ENCODE measurements around the gene OR7C2. TPM values are rescaled to one million over a fixed set of nuclear protein-coding genes. Genes with fewer than 3 reads are reported as not detected.

The OR7C2 gene
- total RNA-seq (2014; rRNA removed; shearing (Covaris generic); ENCODE audit: low replicate concordance): not detected in 2 replicates

DNA sequence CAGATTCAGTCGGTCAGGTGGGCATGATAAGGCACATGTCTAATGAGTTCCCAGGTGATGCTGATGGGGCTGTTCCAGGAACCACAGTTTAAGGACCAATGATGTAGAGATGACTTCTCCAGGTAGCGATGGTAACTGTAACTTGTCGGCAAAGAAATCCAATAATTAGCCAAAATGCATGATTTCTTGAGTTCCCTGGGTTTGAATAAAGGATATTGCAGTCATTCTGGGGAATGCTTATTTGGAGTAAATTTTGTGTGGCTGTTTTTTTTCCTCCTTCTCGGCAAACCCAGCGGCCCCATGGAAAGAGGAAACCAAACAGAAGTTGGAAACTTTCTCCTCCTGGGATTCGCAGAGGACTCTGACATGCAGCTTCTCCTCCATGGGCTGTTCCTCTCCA is at the start of gene OR7C2:
TSS of gene OR7C2 (plus strand) at position 301 of the 400 bp plus-strand sequence. CDS start at position 301, 0 bp downstream.
- Histone ChIP-seq H3K36me3 (ENCODE audit: insufficient read depth, low read length) (no peaks in the 10 kb centered on the region), H3K9me3 (ENCODE audit: low read length) (no peaks in the 10 kb centered on the region), H4K20me1 (ENCODE audit: insufficient read depth, low read depth, low read length) (no peaks in the 10 kb centered on the region), H3K27me3 (ENCODE audit: low read length) (no peaks in the 10 kb centered on the region), H3K9ac (ENCODE audit: low read length) (no peak within 1 kb of the TSS), H3K4me1 (ENCODE audit: low read length) (no peaks in the 10 kb centered on the region), H3K4me2 (ENCODE audit: low read depth, low read length, poor library complexity, severe bottlenecking) (no peak within 1 kb of the TSS), H2AFZ (ENCODE audit: low read length) (no peak within 1 kb of the TSS), H3K79me2 (ENCODE audit: low read length) (no peaks in the 10 kb centered on the region), H3K4me3 (ENCODE audit: low read length) (no peak within 1 kb of the TSS), H3K27ac (ENCODE audit: low read length) (no peak within 1 kb of the TSS), H3K9me2 (replicated peaks; ENCODE audit: insufficient read depth, low read length) (no peaks in the 10 kb centered on the region)
- no peak for DNase-seq

DNA sequence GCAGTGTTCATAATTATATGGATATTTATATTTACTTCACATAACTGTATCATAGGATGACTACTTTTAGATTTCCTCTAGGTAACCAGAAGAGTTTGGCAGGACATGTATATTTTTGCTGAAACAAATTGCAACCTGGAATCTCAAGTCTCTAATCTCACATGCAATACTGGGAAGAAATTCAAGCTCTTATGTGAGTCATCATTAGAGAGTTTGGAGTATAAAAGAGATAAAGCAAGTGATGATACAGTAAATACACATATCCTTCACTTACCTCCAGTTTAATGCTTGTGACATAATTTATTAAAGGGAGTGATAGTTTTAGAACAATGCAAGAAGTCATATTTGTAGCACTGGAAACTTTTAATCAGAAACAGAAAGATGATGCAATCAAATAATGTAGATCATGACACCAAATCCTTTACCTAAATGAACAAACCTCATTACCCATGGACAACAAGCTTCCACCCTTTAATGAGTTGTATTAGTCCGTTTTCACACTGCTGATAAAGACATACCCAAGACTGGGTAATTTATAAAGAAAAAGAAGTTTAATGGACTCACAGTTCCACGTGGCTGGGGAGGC is 39.5 kb upstream of the OR7C2 start:
- Histone ChIP-seq H3K9me2 (replicated peaks; ENCODE audit: insufficient read depth, low read length) (no peaks in the 10 kb centered on the region), H3K9ac (ENCODE audit: low read length) (no peak overlapping the region), H3K4me3 (ENCODE audit: low read length) (no peak overlapping the region), H4K20me1 (ENCODE audit: insufficient read depth, low read depth, low read length) (no peaks in the 10 kb centered on the region), H3K9me3 (ENCODE audit: low read length) (no peaks in the 10 kb centered on the region), H3K36me3 (ENCODE audit: insufficient read depth, low read length) (no peaks in the 10 kb centered on the region), H2AFZ (ENCODE audit: low read length) (no peak overlapping the region), H3K27ac (ENCODE audit: low read length) (no peak overlapping the region), H3K27me3 (ENCODE audit: low read length) (no peaks in the 10 kb centered on the region), H3K4me2 (ENCODE audit: low read depth, low read length, poor library complexity, severe bottlenecking) (no peak overlapping the region), H3K4me1 (ENCODE audit: low read length) (no peaks in the 10 kb centered on the region), H3K79me2 (ENCODE audit: low read length) (no peaks in the 10 kb centered on the region)
- peak; percentile 10 for DNase-seq

DNA sequence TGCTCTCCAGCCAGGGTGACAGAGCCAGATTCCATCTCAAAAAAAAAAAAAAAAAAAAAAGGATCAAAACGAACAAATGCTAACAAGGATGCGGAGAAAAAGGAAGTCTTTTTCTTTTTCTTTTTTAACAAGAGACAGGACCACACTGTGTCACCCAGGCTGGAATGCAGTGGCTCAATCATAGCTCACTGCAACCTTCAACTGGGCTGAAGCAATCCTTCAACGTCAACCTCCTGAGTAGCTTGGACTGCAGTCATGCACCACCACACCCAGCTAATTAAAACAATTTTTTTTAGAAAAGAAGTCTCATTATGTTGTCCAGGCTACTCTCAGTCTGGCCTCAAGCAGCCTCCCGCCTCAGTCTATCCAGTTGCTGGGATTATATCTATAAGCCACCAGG is 34.6 kb upstream of the OR7C2 start:
- no peaks in the 10 kb centered on the region for H3K27me3 ChIP-seq (ENCODE audit: low read length)
- H3K4me1 ChIP-seq (ENCODE audit: low read length): no peaks in the 10 kb centered on the region
- H3K9ac ChIP-seq (ENCODE audit: low read length): no peak overlapping the region
- peak; percentile 11 for DNase-seq
- no peaks in the 10 kb centered on the region for H3K36me3 ChIP-seq (ENCODE audit: insufficient read depth, low read length)
- H3K9me2 ChIP-seq (replicated peaks; ENCODE audit: insufficient read depth, low read length): no peaks in the 10 kb centered on the region
- no peaks in the 10 kb centered on the region for H3K79me2 ChIP-seq (ENCODE audit: low read length)
- no peaks in the 10 kb centered on the region for H3K9me3 ChIP-seq (ENCODE audit: low read length)
- no peak overlapping the region for H3K27ac ChIP-seq (ENCODE audit: low read length)
- no peak overlapping the region for H2AFZ ChIP-seq (ENCODE audit: low read length)
- no peak overlapping the region for H3K4me3 ChIP-seq (ENCODE audit: low read length)
- H4K20me1 ChIP-seq (ENCODE audit: insufficient read depth, low read depth, low read length): no peaks in the 10 kb centered on the region
- H3K4me2 ChIP-seq (ENCODE audit: low read depth, low read length, poor library complexity, severe bottlenecking): no peak overlapping the region

DNA sequence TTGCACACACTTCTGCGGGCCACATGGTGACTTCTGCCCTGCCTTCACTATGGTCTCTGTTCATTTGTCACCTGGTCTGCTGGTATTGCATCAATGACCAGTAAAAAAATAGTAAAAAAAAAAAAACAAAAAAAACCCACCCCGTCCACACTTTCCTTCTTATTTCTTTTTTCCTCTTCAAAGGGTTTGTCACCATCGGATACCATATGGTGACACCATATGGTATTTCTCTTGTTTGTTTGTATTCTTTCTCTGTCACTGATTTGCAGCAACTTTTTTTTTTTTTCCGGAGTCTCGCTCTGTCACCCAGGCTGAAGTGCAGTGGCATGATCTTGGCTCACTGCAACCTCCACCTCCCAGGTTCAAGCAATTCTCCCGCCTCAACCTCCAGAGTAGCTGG is 26.2 kb upstream of the OR7C2 start:
- no peaks in the 10 kb centered on the region for H3K9me2 ChIP-seq (replicated peaks; ENCODE audit: insufficient read depth, low read length)
- no peaks in the 10 kb centered on the region for H3K4me1 ChIP-seq (ENCODE audit: low read length)
- no peaks in the 10 kb centered on the region for H4K20me1 ChIP-seq (ENCODE audit: insufficient read depth, low read depth, low read length)
- H3K9me3 ChIP-seq (ENCODE audit: low read length): no peaks in the 10 kb centered on the region; the same call in 1 of the 2 replicates
- H3K4me2 ChIP-seq (ENCODE audit: low read depth, low read length, poor library complexity, severe bottlenecking): no peak overlapping the region
- H3K79me2 ChIP-seq (ENCODE audit: low read length): no peaks in the 10 kb centered on the region
- H3K9ac ChIP-seq (ENCODE audit: low read length): no peak overlapping the region
- no peak overlapping the region for H3K4me3 ChIP-seq (ENCODE audit: low read length)
- no peaks in the 10 kb centered on the region for H3K27me3 ChIP-seq (ENCODE audit: low read length)
- no peak overlapping the region for H2AFZ ChIP-seq (ENCODE audit: low read length)
- no peaks in the 10 kb centered on the region for H3K36me3 ChIP-seq (ENCODE audit: insufficient read depth, low read length)
- no peak overlapping the region for H3K27ac ChIP-seq (ENCODE audit: low read length)
- no peak for DNase-seq

DNA sequence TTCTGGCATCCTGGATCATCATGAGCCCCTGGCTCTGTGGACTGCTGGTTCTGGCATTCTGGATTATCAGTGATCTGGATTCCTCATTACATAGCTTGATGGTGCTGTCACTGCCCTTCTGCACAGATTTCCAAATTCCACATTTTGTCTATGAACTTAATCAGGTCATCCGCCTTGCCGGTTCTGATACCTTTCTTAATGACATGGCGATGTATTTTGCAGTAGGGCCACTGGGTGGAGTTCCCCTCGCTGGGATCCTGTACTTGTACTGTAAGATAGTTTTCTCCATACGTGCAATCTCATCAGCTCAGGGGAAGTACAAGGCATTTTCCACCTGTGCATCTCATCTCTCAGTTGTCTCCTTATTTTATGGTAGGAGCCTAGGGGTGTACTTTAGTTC is 24.4 kb upstream of the OR7C2 start:
- H3K27ac ChIP-seq (ENCODE audit: low read length): no peak overlapping the region
- no peak overlapping the region for H2AFZ ChIP-seq (ENCODE audit: low read length)
- no peaks in the 10 kb centered on the region for H3K79me2 ChIP-seq (ENCODE audit: low read length)
- H3K9ac ChIP-seq (ENCODE audit: low read length): no peak overlapping the region
- no peaks in the 10 kb centered on the region for H3K27me3 ChIP-seq (ENCODE audit: low read length)
- no peak overlapping the region for H3K4me2 ChIP-seq (ENCODE audit: low read depth, low read length, poor library complexity, severe bottlenecking)
- DNase-seq: peak; percentile 50
- H3K4me3 ChIP-seq (ENCODE audit: low read length): no peak overlapping the region
- no peaks in the 10 kb centered on the region; the same call in 1 of the 2 replicates for H3K9me3 ChIP-seq (ENCODE audit: low read length)
- H3K36me3 ChIP-seq (ENCODE audit: insufficient read depth, low read length): no peaks in the 10 kb centered on the region
- H4K20me1 ChIP-seq (ENCODE audit: insufficient read depth, low read depth, low read length): no peaks in the 10 kb centered on the region
- H3K9me2 ChIP-seq (replicated peaks; ENCODE audit: insufficient read depth, low read length): no peaks in the 10 kb centered on the region
- H3K4me1 ChIP-seq (ENCODE audit: low read length): no peaks in the 10 kb centered on the region

DNA sequence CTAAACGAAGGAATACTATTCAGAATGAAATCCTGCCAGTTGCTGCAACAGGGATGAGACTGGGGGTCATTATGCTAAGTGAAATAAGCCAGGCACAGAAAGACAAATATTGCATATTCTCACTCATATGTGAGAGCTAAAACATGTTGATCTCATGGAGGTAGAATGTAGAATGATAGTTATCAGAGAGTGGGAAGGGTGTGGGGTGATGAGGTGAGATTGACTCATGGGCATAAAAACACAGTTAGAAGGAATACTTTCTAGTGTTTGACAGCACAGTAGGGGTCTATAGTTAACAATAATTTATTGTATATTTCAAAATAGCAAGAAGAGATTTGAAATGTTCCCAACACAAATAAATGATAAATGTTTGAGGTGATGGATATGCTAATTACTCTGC is 7.8 kb upstream of the OR7C2 start:
- Histone ChIP-seq H3K4me1 (ENCODE audit: low read length) (no peaks in the 10 kb centered on the region), H2AFZ (ENCODE audit: low read length) (no peak overlapping the region), H3K27ac (ENCODE audit: low read length) (no peak overlapping the region), H3K36me3 (ENCODE audit: insufficient read depth, low read length) (no peaks in the 10 kb centered on the region), H3K27me3 (ENCODE audit: low read length) (no peaks in the 10 kb centered on the region), H3K9me2 (replicated peaks; ENCODE audit: insufficient read depth, low read length) (no peaks in the 10 kb centered on the region), H3K9ac (ENCODE audit: low read length) (no peak overlapping the region), H3K4me2 (ENCODE audit: low read depth, low read length, poor library complexity, severe bottlenecking) (no peak overlapping the region), H3K4me3 (ENCODE audit: low read length) (no peak overlapping the region), H3K79me2 (ENCODE audit: low read length) (no peaks in the 10 kb centered on the region), H4K20me1 (ENCODE audit: insufficient read depth, low read depth, low read length) (no peaks in the 10 kb centered on the region), H3K9me3 (ENCODE audit: low read length) (no peaks in the 10 kb centered on the region)
- no peak for DNase-seq

DNA sequence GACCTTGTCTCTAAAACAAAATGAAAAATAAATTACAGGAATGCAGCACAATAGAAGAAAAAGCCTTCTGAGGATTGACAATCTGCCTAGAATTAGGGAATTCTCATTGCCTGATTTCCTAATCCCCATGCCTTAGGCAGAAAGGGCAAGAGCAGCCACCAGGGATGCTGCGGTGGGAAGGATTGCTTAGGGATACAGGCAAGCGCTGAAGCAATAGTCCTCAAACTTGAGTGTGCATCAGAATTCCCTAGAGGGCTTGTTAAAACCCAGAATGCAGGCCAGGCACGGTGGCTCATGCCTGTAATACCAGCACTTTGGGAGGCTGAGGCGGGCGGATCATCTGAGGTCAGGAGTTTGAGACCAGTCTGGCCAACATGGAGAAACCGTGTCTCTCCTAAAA is 1.0 kb upstream of the OR7C2 start:
- Histone ChIP-seq H3K9me2 (replicated peaks; ENCODE audit: insufficient read depth, low read length) (no peaks in the 10 kb centered on the region), H4K20me1 (ENCODE audit: insufficient read depth, low read depth, low read length) (no peaks in the 10 kb centered on the region), H3K27me3 (ENCODE audit: low read length) (no peaks in the 10 kb centered on the region), H3K4me1 (ENCODE audit: low read length) (no peaks in the 10 kb centered on the region), H3K4me3 (ENCODE audit: low read length) (no peak overlapping the region), H3K79me2 (ENCODE audit: low read length) (no peaks in the 10 kb centered on the region), H3K27ac (ENCODE audit: low read length) (no peak overlapping the region), H3K36me3 (ENCODE audit: insufficient read depth, low read length) (no peaks in the 10 kb centered on the region), H3K9me3 (ENCODE audit: low read length) (no peaks in the 10 kb centered on the region), H3K9ac (ENCODE audit: low read length) (no peak overlapping the region), H3K4me2 (ENCODE audit: low read depth, low read length, poor library complexity, severe bottlenecking) (no peak overlapping the region), H2AFZ (ENCODE audit: low read length) (no peak overlapping the region)
- no peak for DNase-seq

DNA sequence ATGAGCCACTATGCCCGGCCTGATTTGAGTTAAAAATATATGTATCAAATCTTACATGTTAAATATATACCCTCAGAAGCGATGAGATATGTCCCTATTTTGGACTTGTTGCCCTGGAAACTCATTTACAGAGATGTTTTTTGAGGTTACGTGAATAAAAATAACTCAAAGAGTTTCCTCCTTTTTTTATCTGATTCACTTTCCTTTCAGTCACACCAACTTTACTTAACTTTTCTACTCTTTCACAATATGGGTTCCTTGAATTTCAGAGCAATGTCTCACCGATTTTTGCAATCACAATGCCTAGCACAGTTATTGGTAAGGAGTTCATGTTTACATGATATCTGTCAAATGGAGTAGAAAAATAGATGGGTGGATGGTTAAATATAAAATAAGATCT is 2.3 kb downstream of the OR7C2 start:
- Histone ChIP-seq H3K4me1 (ENCODE audit: low read length) (no peaks in the 10 kb centered on the region), H3K9me3 (ENCODE audit: low read length) (no peaks in the 10 kb centered on the region), H3K4me2 (ENCODE audit: low read depth, low read length, poor library complexity, severe bottlenecking) (no peak overlapping the region), H2AFZ (ENCODE audit: low read length) (no peak overlapping the region), H3K9ac (ENCODE audit: low read length) (no peak overlapping the region), H3K79me2 (ENCODE audit: low read length) (no peaks in the 10 kb centered on the region), H3K4me3 (ENCODE audit: low read length) (no peak overlapping the region), H3K36me3 (ENCODE audit: insufficient read depth, low read length) (no peaks in the 10 kb centered on the region), H3K27me3 (ENCODE audit: low read length) (no peaks in the 10 kb centered on the region), H4K20me1 (ENCODE audit: insufficient read depth, low read depth, low read length) (no peaks in the 10 kb centered on the region), H3K9me2 (replicated peaks; ENCODE audit: insufficient read depth, low read length) (no peaks in the 10 kb centered on the region), H3K27ac (ENCODE audit: low read length) (no peak overlapping the region)
- no peak for DNase-seq
